ENCODE data around the gene PIK3C3. TPM values are rescaled to one million over a fixed set of nuclear protein-coding genes. Genes with fewer than 3 reads are reported as not detected.
A peak's percentile ranks its signal among the peaks of the same experiment; 100 is the strongest.

The PIK3C3 gene
- total RNA-seq, 2 experiments from 2014 or later: 8.3 to 22.3 TPM

DNA sequence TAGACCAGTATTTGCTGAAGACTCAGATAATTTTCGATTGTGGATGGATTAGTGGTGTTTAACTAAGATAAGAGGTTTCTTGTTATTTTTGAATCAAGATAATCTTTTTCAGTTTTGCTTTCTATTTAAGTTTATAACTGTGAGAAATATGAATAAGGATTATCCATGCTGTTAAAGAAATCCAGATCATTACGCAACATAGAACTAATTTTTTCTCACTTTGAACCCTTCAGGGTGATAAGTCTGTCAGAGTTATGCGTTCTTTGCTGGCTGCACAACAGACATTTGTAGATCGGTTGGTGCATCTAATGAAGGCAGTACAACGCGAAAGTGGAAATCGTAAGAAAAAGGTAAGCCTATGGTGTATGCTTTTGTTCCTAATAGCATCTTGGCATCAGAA lies 74.1 kb downstream of the PIK3C3 start:
- Histone ChIP-seq H3K9me2 (ENCODE audit: insufficient read depth, low read length) (no peaks in the 10 kb centered on the region), H2AFZ (ENCODE audit: low read length) (no peak overlapping the region), H4K20me1 (ENCODE audit: insufficient read depth, low read length) (no peaks in the 10 kb centered on the region), H3K9me3 (ENCODE audit: low read length) (no peaks in the 10 kb centered on the region), H3K36me3 (ENCODE audit: insufficient read depth, low read length) (peaks cover 4% of the 10 kb centered on the region; the same call in 1 of the 2 replicates), H3K4me3 (ENCODE audit: low read depth, low read length, poor library complexity, severe bottlenecking) (no peak overlapping the region), H3K4me2 (ENCODE audit: low read length) (no peak overlapping the region), H3K27ac (ENCODE audit: low read depth, low read length, poor library complexity, severe bottlenecking) (no peak overlapping the region), H3K79me2 (ENCODE audit: insufficient read depth, low read depth, low read length) (no peaks in the 10 kb centered on the region), H3K4me1 (ENCODE audit: insufficient read depth, low read length, poor library complexity, severe bottlenecking) (no peaks in the 10 kb centered on the region)
- ChIA-PET POLR2A (no interaction called here), CTCF (ENCODE audit: unreplicated experiment) (no interaction called here)
- no peak for DNase-seq (ENCODE audit: low spot score)
- BruUV-seq (replicated peaks): no TSS peak
- intact Hi-C loops (cut with micrococcal nuclease; ENCODE audit: unreplicated experiment): no loop called here
- TF ChIP-seq, protein P1, sequence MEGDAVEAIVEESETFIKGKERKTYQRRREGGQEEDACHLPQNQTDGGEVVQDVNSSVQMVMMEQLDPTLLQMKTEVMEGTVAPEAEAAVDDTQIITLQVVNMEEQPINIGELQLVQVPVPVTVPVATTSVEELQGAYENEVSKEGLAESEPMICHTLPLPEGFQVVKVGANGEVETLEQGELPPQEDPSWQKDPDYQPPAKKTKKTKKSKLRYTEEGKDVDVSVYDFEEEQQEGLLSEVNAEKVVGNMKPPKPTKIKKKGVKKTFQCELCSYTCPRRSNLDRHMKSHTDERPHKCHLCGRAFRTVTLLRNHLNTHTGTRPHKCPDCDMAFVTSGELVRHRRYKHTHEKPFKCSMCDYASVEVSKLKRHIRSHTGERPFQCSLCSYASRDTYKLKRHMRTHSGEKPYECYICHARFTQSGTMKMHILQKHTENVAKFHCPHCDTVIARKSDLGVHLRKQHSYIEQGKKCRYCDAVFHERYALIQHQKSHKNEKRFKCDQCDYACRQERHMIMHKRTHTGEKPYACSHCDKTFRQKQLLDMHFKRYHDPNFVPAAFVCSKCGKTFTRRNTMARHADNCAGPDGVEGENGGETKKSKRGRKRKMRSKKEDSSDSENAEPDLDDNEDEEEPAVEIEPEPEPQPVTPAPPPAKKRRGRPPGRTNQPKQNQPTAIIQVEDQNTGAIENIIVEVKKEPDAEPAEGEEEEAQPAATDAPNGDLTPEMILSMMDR (conservative IDR thresholded peaks at IDR 0.05; ENCODE audit: low read length): no peak
- no peak for TF ChIP-seq EZH2phosphoT487 (IDR thresholded peaks at IDR 0.05; ENCODE audit: borderline replicate concordance, low read depth, low read length)

DNA sequence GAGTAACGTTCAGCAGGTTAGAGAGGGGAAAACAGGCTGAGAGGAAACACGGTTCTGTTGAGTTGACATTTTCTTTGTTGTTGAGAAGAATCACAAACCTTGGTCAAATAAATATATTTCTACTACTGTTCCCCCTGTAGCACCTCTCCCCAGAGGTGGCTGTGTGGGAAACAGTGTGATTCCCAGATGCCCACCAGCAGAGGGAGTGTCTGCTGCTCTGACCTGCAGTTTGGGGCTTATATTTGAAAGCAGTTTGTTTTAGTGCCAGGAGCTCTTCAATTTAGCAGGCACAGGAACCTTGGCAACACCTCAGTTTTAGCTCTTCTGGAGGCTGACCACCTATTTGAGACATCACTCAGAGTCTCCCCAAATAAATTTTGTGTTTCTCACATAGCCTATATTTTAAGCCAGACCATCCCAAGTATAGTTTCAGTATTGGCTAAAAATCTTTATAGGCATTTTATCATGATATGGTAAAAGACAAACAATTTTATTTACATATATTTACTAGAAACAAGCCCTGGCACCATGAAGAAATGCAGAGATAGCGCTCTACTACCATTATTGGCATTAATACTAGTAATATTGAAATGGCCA lies 75.7 kb downstream of the PIK3C3 start:
- ChIA-PET POLR2A (no interaction called here), CTCF (ENCODE audit: unreplicated experiment) (no interaction called here)
- no peak overlapping the region for H2AFZ ChIP-seq (ENCODE audit: low read length)
- no TSS peak for BruUV-seq (replicated peaks)
- DNase-seq (ENCODE audit: low spot score): peak; percentile 0
- H3K9me2 ChIP-seq (ENCODE audit: insufficient read depth, low read length): no peaks in the 10 kb centered on the region
- H4K20me1 ChIP-seq (ENCODE audit: insufficient read depth, low read length): no peaks in the 10 kb centered on the region
- no peaks in the 10 kb centered on the region for H3K9me3 ChIP-seq (ENCODE audit: low read length)
- no peak overlapping the region for H3K4me3 ChIP-seq (ENCODE audit: low read depth, low read length, poor library complexity, severe bottlenecking)
- TF ChIP-seq EZH2phosphoT487 (IDR thresholded peaks at IDR 0.05; ENCODE audit: borderline replicate concordance, low read depth, low read length): no peak
- TF ChIP-seq, protein P1 (conservative IDR thresholded peaks at IDR 0.05; ENCODE audit: low read length): peak; percentile 47; the same call in 1 of the 2 replicates
- H3K4me1 ChIP-seq (ENCODE audit: insufficient read depth, low read length, poor library complexity, severe bottlenecking): no peaks in the 10 kb centered on the region
- H3K79me2 ChIP-seq (ENCODE audit: insufficient read depth, low read depth, low read length): no peaks in the 10 kb centered on the region
- intact Hi-C loops (cut with micrococcal nuclease; ENCODE audit: unreplicated experiment): no loop called here
- no peak overlapping the region for H3K4me2 ChIP-seq (ENCODE audit: low read length)
- H3K27ac ChIP-seq (ENCODE audit: low read depth, low read length, poor library complexity, severe bottlenecking): no peak overlapping the region
- H3K36me3 ChIP-seq (ENCODE audit: insufficient read depth, low read length): peaks cover 9% of the 10 kb centered on the region

DNA sequence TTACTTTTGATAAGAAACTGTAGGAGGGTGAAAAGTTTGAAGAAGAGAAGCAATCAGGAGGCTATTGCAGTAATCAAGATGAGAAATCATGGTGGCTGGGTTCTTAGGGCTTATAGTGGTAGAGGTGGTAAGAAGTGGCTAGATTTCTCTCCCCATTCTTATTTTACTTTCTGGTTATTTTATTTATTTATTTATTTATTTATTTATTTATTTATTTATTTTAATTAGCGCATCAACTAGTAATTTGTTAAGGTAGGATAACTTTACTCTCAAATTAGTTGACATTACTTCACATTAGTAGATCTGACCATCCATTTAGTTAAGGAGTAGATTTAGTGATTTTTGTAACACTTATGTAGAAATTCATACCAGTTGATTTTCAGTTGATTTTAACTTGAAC lies 77.4 kb downstream of the PIK3C3 start:
- intact Hi-C loops (cut with micrococcal nuclease; ENCODE audit: unreplicated experiment): no loop called here

More for the DNA sequence above, 77.4 kb downstream of the PIK3C3 start:
- Histone ChIP-seq H3K27ac (ENCODE audit: low read depth, low read length, poor library complexity, severe bottlenecking) (no peak overlapping the region), H3K4me1 (ENCODE audit: insufficient read depth, low read length, poor library complexity, severe bottlenecking) (no peaks in the 10 kb centered on the region), H3K9me3 (ENCODE audit: low read length) (no peaks in the 10 kb centered on the region), H3K4me3 (ENCODE audit: low read depth, low read length, poor library complexity, severe bottlenecking) (no peak overlapping the region), H4K20me1 (ENCODE audit: insufficient read depth, low read length) (no peaks in the 10 kb centered on the region), H2AFZ (ENCODE audit: low read length) (no peak overlapping the region), H3K9me2 (ENCODE audit: insufficient read depth, low read length) (no peaks in the 10 kb centered on the region), H3K36me3 (ENCODE audit: insufficient read depth, low read length) (peaks cover 10% of the 10 kb centered on the region), H3K79me2 (ENCODE audit: insufficient read depth, low read depth, low read length) (no peaks in the 10 kb centered on the region), H3K4me2 (ENCODE audit: low read length) (no peak overlapping the region)
- no TSS peak for BruUV-seq (replicated peaks)
- ChIA-PET POLR2A (no interaction called here), CTCF (ENCODE audit: unreplicated experiment) (no interaction called here)
- no peak for DNase-seq (ENCODE audit: low spot score)
- no peak for TF ChIP-seq EZH2phosphoT487 (IDR thresholded peaks at IDR 0.05; ENCODE audit: borderline replicate concordance, low read depth, low read length)
- TF ChIP-seq, protein P1 (conservative IDR thresholded peaks at IDR 0.05; ENCODE audit: low read length): no peak

Data from OCI-LY7 (cell line).